Osteocyte (in vitro differentiated cells): ENCODE results near the gene PHF21B. TPM values are rescaled to one million over a fixed set of nuclear protein-coding genes. Genes with fewer than 3 reads are reported as not detected.
A peak's percentile ranks its signal among the peaks of the same experiment; 100 is the strongest.
"Not testable (repeated sequence)": the region's sequence is repeated elsewhere in the genome, so short reads cannot be mapped to it uniquely, and the experiment has no call there.

Experiments used
- DNase-seq: peaks from one replicate; pipeline ENCODE4 v3.0.0; 2021; ENCODE audit warnings: mixed read lengths; ENCODE audit not compliant: unreplicated experiment; ENCODE audit errors: extremely low spot score
- H3K27ac Mint-ChIP-seq: one replicate; pipeline ENCODE4 v1.8.0; 2021; ENCODE audit warnings: mild to moderate bottlenecking, mixed read lengths; ENCODE audit not compliant: unreplicated experiment
- H3K27me3 Mint-ChIP-seq: one replicate; pipeline ENCODE4 v1.8.0; 2021; ENCODE audit warnings: mixed read lengths; ENCODE audit not compliant: unreplicated experiment
- H3K36me3 Mint-ChIP-seq: one replicate; pipeline ENCODE4 v1.8.0; 2021; ENCODE audit warnings: mixed read lengths; ENCODE audit not compliant: unreplicated experiment
- H3K4me1 Mint-ChIP-seq: one replicate; pipeline ENCODE4 v1.8.0; 2021; ENCODE audit warnings: mixed read lengths; ENCODE audit not compliant: unreplicated experiment
- H3K4me3 Mint-ChIP-seq: one replicate; pipeline ENCODE4 v1.8.0; 2021; ENCODE audit warnings: mild to moderate bottlenecking, moderate library complexity, mixed read lengths; ENCODE audit not compliant: unreplicated experiment
- H3K9me3 Mint-ChIP-seq: one replicate; pipeline ENCODE4 v1.8.0; 2021; ENCODE audit warnings: mixed read lengths; ENCODE audit not compliant: unreplicated experiment
- CTCF ChIP-seq: fragments of 200-600 bp; sonication (generic); IDR thresholded peaks from 2 replicates; pipeline ENCODE4 v1.5.0; 2021; ENCODE audit warnings: antibody characterized with exemption, mild to moderate bottlenecking, moderate library complexity
- total RNA-seq: library from RNA; stranded (reverse); gene quantifications from 2 replicates; pipeline ENCODE4 v1.2.1, GENCODE V29; 2021

Gene PHF21B
- total RNA-seq, 1 donor from 2014 or later = 0.54 TPM

GRCh38 chr22:44964722-44965078 lies 45.1 kb downstream of the PHF21B start:
- Mint-ChIP-seq H3K36me3 (no peaks in the 10 kb centered on the region), H3K27ac (no peak overlapping the region), H3K4me1 (no peaks in the 10 kb centered on the region), H3K4me3 (no peak overlapping the region), H3K9me3 (no peaks in the 10 kb centered on the region), H3K27me3 (no peaks in the 10 kb centered on the region)
- TF ChIP-seq CTCF = no peak
- no peak for DNase-seq

GRCh38 chr22:44963832-44964721 lies 45.7 kb downstream of the PHF21B start:
- Mint-ChIP-seq H3K36me3 (no peaks in the 10 kb centered on the region), H3K9me3 (no peaks in the 10 kb centered on the region), H3K27ac (no peak overlapping the region), H3K4me3 (no peak overlapping the region), H3K4me1 (no peaks in the 10 kb centered on the region), H3K27me3 (peaks cover 2% of the 10 kb centered on the region)
- DNase-seq = no peak
- TF ChIP-seq CTCF = no peak

- Mint-ChIP-seq H3K36me3 (no peaks in the 10 kb centered on the region), H3K27ac (no peak overlapping the region), H3K27me3 (peaks cover 4% of the 10 kb centered on the region), H3K4me1 (no peaks in the 10 kb centered on the region), H3K9me3 (no peaks in the 10 kb centered on the region), H3K4me3 (no peak overlapping the region)
- DNase-seq = no peak
- TF ChIP-seq CTCF = no peak
These were observed 46.9 kb downstream of the PHF21B start for GRCh38 chr22:44962741-44963454.

- H3K9me3 Mint-ChIP-seq, H3K27ac Mint-ChIP-seq, H3K36me3 Mint-ChIP-seq, H3K4me1 Mint-ChIP-seq, H3K27me3 Mint-ChIP-seq, H3K4me3 Mint-ChIP-seq, DNase-seq: not testable (repeated sequence)
These were observed 48.1 kb downstream of the PHF21B start for GRCh38 chr22:44961682-44962081.

GRCh38 chr22:44956840-44957767 lies 52.7 kb downstream of the PHF21B start:
- Mint-ChIP-seq H3K9me3 (no peaks in the 10 kb centered on the region), H3K27me3 (peaks cover 19% of the 10 kb centered on the region), H3K4me3 (no peak overlapping the region), H3K4me1 (no peaks in the 10 kb centered on the region), H3K27ac (no peak overlapping the region), H3K36me3 (no peaks in the 10 kb centered on the region)
- no peak for DNase-seq
- TF ChIP-seq CTCF = peak; percentile 34
